Hematopoietic multipotent progenitor cell treated with erythropoietin and hydrocortisone succinate and interleukin-3 and kit ligand, for 15 days (in vitro differentiated cells): ENCODE measurements around the gene RHOT2.

Experiments
- DNase-seq: peaks from one replicate; pipeline ENCODE4 v3.0.0-alpha.2; 2015; ENCODE audit warnings: low spot score

RHOT2 gene

GRCh38 chr16:670485-671352 lies 2.8 kb downstream of the RHOT2 start:
- DNase-seq: no peak

- DNase-seq: no peak
These were observed 3.6 kb downstream of the RHOT2 start for GRCh38 chr16:671353-672131.

GRCh38 chr16:672371-672770 lies 4.4 kb downstream of the RHOT2 start:
- no peak for DNase-seq

DNA sequence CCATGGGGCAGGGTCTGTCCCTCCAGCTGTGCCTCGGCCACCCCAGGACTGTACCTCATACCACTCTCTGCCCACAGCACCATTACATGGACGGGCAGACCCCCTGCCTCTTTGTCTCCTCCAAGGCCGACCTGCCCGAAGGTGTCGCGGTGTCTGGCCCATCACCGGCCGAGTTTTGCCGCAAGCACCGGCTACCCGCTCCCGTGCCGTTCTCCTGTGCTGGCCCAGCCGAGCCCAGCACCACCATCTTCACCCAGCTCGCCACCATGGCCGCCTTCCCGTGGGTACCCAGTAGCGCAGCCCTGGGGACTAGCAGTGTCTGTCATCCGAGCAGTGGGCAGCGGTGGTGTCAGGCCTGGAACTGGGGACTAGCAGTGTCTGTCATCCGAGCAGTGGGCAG lies 4.9 kb downstream of the RHOT2 start:
- no peak for DNase-seq

DNA sequence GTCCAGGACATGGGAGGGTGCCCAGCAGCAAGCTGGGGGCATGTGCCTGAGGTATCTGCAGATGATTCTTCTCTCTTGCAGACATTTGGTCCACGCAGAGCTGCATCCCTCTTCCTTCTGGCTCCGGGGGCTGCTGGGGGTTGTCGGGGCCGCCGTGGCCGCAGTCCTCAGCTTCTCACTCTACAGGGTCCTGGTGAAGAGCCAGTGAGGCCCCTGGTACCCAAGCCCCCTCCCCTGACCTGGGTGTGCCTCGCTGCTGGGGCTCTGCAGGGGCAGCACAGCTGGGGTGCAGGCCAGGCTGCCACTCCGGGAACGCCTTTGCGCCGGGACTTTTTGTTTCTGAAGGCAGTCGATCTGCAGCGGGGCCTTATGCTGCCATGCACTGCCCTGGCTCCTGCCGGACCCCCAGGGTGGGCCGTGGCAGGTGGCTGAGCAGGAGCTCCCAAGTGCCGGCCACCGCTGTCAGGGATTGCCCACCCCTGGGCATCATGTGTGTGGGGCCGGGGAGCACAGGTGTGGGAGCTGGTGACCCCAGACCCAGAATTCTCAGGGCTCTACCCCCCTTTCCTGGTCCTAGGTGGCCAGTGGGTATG lies 5.6 kb downstream of the RHOT2 start:
- DNase-seq: no peak

DNA sequence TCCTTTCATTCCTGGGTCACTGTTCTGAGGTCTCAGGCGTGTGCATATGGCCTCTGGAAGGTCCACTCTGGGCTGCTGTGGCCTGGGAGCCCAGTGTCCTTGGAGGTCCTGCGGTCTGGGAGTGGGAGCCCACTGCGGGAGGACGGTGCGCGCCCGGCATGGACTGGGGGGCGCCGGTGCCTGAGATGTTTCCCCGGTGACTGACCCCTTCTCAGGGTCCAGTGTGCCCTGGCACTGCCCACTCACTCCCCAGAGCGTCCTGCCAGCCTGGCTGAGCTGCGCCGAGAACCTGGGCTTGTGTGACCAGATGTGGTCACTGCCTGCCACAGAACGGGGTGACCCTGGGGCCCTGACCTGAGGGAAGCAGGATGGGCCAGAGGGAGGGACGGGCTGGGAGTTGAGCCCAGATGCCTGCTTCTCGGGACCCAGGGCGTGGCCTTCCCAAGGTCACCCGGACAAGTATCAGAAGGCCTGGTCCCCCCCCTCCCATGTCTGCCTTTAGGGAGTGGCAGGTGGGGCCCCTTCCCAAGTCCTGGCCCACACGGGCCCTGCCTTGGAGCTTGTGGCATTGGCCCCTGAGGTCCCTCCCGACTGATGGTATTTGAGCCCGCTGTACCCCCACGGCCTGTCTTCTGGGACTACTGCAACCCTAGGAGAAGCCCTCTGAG lies 6.4 kb downstream of the RHOT2 start:
- no peak for DNase-seq

DNA sequence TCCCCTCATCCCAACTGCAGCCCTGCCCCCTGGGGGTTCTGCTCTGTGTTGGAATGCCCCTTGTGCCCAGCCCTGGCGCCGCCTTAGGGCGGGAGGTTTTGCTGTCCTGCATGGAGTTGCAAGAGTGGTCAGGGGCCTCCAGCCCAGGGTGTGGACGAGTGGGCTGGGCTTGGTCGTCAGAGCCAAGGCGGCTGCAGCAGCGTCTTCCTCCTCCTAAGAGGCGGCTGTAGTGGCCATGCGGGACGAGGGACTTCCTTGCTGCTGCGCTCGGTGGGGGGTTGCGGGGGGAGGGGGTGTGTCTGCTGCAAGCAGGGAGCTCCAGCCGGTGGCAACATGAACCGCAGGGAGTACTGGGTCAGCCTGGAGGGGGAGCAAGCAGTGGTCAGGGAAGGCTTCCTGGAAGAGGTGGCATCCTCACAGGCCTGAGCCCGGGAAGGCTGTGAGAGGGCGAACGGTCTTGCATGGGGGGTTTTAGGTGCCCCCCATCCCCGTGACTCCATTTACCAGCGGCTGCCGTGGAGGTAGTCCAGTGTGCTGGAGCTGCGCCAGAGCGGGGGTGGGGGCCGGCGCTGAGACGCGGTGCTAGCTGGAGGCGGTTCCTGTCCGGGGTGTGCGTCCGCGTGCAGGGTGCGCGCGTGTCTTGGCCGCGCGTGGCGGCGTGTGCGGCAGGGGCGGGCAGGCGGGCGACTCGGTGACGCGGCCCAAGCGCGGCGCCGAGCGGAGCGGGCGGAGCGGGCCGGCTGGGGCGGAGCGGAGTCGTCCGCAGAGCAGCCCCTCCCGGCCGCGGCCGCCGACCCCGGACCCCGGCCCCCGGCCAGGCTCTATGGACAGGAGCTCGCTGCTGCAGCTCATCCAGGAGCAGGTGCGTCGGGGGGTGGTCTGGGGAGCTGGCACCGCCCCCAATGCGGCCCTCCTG lies 7.3 kb downstream of the RHOT2 start, which contains the start of gene RHBDL1:
Gene RHBDL1 (plus strand): TSS at position 704 of the 916 bp plus-strand sequence. CDS start 120 bp downstream, at position 824.
- no peak for DNase-seq

DNA sequence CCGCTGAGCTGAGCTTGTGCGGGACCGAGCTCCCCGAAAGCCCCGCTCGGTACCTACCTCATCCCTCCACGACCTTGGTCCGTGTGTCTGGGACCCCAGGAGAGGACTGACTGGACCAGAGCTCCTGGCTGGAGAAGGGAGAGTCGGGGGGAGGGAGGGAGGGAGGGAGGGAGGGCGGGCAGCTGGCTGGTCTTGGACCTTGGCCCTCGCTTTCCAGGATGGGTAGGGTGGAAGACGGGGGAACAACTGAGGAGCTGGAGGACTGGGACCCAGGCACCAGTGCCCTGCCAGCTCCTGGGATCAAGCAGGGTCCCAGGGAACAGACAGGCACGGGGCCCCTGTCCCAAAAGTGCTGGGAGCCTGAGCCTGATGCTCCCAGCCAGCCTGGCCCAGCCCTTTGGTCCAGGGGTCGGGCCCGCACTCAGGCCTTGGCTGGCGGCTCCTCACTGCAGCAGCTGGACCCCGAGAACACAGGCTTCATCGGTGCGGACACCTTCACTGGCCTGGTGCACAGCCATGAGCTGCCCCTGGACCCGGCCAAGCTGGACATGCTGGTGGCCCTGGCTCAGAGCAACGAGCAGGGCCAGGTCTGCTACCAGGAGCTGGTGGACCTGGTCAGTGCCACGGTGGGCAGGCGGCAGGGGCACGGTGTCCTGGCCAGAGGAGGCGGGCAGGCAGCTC lies 8.1 kb downstream of the RHOT2 start:
- no peak for DNase-seq

DNA sequence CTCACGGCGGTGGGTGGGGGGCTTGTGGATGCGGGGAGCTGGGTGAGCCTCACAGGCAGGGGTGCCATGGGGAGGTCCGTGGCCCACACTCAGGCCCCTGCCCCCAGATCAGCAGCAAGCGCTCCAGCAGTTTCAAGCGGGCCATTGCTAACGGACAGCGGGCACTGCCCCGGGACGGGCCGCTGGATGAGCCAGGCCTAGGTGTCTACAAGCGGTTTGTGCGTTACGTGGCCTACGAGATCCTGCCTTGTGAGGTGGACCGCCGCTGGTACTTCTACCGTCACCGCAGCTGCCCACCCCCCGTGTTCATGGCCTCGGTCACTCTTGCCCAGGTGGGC lies 8.6 kb downstream of the RHOT2 start:
- DNase-seq: no peak

GRCh38 chr16:676913-677312 lies 9.0 kb downstream of the RHOT2 start:
- DNase-seq: no peak

DNA sequence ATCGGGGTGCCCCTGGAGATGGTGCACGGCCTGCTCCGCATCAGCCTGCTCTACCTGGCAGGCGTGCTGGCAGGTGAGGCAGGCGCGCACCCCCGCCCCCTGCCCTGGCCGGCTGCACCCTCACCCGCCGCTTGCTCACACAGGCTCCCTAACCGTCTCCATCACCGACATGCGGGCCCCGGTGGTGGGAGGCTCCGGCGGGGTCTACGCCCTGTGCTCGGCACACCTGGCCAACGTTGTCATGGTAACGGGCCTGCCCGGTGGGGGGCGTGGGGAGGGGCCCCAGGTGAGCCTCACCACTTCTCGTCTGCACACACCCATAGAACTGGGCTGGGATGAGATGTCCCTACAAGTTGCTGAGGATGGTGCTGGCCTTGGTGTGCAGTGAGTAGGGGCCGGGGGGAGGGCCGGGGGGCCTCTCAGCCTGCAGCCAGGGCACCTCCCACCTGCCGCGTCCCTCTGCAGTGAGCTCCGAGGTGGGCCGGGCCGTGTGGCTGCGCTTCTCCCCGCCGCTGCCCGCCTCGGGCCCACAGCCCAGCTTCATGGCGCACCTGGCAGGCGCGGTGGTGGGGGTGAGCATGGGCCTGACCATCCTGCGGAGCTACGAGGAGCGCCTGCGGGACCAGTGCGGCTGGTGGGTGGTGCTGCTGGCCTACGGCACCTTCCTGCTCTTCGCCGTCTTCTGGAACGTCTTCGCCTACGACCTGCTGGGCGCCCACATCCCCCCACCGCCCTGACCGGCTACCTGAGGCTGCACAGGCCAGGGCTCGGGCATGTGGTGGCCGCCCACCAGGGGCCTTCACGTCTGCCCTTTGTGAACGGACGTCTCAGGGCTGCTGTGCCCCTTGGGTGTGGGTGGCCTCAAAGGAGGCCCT lies 9.6 kb downstream of the RHOT2 start:
- no peak for DNase-seq

- DNase-seq: no peak
These were observed 10.4 kb downstream of the RHOT2 start for GRCh38 chr16:678209-678857.

GRCh38 chr16:678858-679813 lies 11.2 kb downstream of the RHOT2 start:
- DNase-seq: peak; percentile 51

DNA sequence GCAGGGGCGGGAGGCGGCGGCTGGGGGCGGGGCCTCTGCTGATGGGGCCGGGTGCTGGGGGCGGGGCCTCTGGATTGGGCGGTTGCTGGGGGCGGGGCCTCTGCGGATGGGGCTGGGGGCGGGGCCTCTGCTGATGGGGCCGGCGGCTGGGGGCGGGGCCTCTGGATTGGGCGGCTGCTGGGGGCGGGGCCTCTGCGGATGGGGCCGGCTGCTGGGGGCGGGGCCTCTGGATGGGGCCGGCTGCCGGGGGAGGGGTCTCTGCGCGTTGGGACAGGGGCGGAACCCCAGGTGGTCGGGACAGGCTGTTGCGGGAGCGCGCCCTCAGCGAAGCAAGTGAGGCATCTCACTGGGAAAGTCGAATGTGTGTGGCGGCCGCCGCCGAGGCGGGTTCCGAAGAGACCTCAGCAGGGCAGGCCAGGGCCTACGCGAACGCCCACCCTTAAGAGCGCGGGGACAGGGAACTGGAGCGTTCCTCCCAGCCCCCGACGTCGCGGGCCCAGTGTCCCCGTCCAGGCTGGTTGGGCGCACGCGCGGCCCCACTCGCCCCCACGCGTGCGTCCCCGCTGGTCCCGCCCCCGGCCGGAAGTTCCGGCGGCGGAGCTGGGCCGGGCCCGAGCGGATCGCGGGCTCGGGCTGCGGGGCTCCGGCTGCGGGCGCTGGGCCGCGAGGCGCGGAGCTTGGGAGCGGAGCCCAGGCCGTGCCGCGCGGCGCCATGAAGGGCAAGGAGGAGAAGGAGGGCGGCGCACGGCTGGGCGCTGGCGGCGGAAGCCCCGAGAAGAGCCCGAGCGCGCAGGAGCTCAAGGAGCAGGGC lies 12.1 kb downstream of the RHOT2 start, which contains the start of gene STUB1:
Gene STUB1 (plus strand): TSS at position 597 of the 811 bp plus-strand sequence. CDS start 116 bp downstream, at position 713.
- peak; percentile 88 for DNase-seq

- DNase-seq: no peak
These were observed 12.7 kb downstream of the RHOT2 start for GRCh38 chr16:680625-680945.

DNA sequence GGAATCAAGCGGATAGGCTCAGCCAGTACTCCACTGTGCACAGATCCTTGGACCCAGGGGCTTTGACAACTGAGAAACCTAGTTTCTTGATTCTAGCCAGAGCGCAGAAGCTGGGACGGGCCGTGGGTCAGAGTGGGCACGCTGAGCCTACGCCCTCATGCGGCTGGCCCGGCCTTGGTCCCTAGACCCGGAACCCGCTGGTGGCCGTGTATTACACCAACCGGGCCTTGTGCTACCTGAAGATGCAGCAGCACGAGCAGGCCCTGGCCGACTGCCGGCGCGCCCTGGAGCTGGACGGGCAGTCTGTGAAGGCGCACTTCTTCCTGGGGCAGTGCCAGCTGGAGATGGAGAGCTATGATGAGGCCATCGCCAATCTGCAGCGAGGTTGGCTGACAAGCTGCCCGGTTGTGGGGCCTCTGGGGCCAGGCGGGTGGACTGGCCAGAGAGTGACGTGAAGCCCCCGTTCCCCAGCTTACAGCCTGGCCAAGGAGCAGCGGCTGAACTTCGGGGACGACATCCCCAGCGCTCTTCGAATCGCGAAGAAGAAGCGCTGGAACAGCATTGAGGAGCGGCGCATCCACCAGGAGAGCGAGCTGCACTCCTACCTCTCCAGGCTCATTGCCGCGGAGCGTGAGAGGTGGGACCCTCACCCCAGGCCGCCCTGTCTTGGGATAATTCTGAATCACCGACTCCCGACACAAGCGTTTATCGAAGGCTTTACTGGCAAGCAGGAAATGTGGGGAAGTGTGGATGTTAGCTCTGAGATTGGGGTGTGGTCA lies 13.2 kb downstream of the RHOT2 start:
- DNase-seq: peak; percentile 32
